HFFc6 (cell line): ENCODE measurements around the gene ZNF618. TPM values are rescaled to one million over a fixed set of nuclear protein-coding genes. Genes with fewer than 3 reads are reported as not detected.

Source experiments
- DNase-seq: peaks from one replicate; pipeline ENCODE4 v3.0.0-alpha.2; 2018
- H3K27ac Mint-ChIP-seq: 2 replicates; pipeline ENCODE4 v1.8.0; 2020; ENCODE audit warnings: mild to moderate bottlenecking, mixed read lengths
- H3K27me3 Mint-ChIP-seq: 2 replicates; pipeline ENCODE4 v1.8.0; 2021; ENCODE audit warnings: mild to moderate bottlenecking, moderate library complexity, mixed read lengths; ENCODE audit not compliant: insufficient read depth
- H3K36me3 Mint-ChIP-seq: 2 replicates; pipeline ENCODE4 v1.8.0; 2021; ENCODE audit warnings: low read depth, mixed read lengths
- H3K4me1 Mint-ChIP-seq: 2 replicates; pipeline ENCODE4 v1.8.0; 2020; ENCODE audit warnings: low read depth, mixed read lengths
- H3K4me3 Mint-ChIP-seq: 2 replicates; pipeline ENCODE4 v1.8.0; 2020; ENCODE audit warnings: mild to moderate bottlenecking, moderate library complexity, mixed read lengths
- H3K9me3 Mint-ChIP-seq: 2 replicates; pipeline ENCODE4 v1.8.0; 2020; ENCODE audit warnings: mild to moderate bottlenecking, mixed read lengths
- total RNA-seq, 6 experiments: library from RNA; stranded (reverse); fragmentation: NEBNext Ultra II Directional; extraction: Animal tissue kit (Norgen Biotek cat#: 25700); gene quantifications; 2 replicates in 1 of 6; 3 replicates in 5 of 6; pipeline ENCODE4 v1.2.3, GENCODE V29; 2021
- TF ChIP-seq, protein P1 (sequence below): fragments of 200-600 bp; sonication (generic); IDR thresholded peaks from 2 replicates; pipeline ENCODE4 v1.5.0; 2021; ENCODE audit warnings: antibody characterized with exemption, mild to moderate bottlenecking

The ZNF618 gene
- total RNA-seq, 6 experiments from 2014 or later: 9.4 to 13.6 (median 11.5) TPM

DNA sequence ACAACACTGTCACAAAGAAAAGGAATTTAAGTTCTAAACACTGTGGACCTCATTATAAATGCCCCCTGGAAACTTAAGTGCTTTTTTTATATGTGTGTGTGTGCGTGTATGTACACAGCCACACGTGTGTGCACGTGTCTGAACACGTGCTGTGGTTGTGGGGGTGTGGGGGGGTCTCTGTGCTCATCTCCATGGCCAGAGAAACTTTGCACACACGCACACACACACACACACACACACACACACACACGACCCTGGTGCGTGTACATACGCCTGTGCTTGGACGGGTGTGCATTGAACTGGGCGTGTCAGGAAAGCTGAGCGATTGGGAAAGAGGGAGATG lies 174.1 kb downstream of the ZNF618 start:
- Mint-ChIP-seq H3K27ac (no peak overlapping the region), H3K36me3 (peaks cover 18% of the 10 kb centered on the region), H3K4me3 (no peak overlapping the region), H3K9me3 (no peaks in the 10 kb centered on the region), H3K4me1 (peaks cover 15% of the 10 kb centered on the region), H3K27me3 (no peaks in the 10 kb centered on the region; the same call in 1 of the 2 replicates)
- DNase-seq: no peak
- TF ChIP-seq, protein P1, sequence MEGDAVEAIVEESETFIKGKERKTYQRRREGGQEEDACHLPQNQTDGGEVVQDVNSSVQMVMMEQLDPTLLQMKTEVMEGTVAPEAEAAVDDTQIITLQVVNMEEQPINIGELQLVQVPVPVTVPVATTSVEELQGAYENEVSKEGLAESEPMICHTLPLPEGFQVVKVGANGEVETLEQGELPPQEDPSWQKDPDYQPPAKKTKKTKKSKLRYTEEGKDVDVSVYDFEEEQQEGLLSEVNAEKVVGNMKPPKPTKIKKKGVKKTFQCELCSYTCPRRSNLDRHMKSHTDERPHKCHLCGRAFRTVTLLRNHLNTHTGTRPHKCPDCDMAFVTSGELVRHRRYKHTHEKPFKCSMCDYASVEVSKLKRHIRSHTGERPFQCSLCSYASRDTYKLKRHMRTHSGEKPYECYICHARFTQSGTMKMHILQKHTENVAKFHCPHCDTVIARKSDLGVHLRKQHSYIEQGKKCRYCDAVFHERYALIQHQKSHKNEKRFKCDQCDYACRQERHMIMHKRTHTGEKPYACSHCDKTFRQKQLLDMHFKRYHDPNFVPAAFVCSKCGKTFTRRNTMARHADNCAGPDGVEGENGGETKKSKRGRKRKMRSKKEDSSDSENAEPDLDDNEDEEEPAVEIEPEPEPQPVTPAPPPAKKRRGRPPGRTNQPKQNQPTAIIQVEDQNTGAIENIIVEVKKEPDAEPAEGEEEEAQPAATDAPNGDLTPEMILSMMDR: no peak

DNA sequence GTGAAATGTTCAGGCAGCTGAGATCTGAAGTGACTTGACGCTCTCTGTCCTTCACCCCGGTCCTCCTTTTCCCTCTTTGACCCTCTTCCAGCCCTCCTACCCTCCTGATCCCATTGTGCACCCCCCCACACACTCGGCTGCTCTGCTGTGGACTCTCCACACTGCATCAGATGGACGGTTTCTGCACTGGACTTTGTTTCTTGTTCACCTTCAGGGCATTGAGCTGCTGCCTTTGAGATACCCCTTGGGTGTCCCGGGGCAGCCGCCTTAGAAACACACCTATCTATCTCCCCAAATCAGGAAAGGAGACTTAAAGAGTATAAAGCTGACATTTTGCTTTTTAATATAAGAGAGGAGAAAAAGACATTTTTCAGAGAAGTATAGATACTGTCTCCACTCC lies 174.5 kb downstream of the ZNF618 start:
- Mint-ChIP-seq H3K4me1 (peaks cover 15% of the 10 kb centered on the region), H3K36me3 (peaks cover 18% of the 10 kb centered on the region), H3K27me3 (no peaks in the 10 kb centered on the region; the same call in 1 of the 2 replicates), H3K9me3 (no peaks in the 10 kb centered on the region), H3K4me3 (no peak overlapping the region), H3K27ac (no peak overlapping the region)
- DNase-seq: no peak
- TF ChIP-seq, protein P1: no peak

GRCh38 chr9:114051281-114051680 lies 175.2 kb downstream of the ZNF618 start:
- Mint-ChIP-seq H3K27ac (no peak overlapping the region), H3K36me3 (peaks cover 14% of the 10 kb centered on the region; the same call in 1 of the 2 replicates), H3K4me3 (no peak overlapping the region), H3K4me1 (peaks cover 15% of the 10 kb centered on the region), H3K9me3 (no peaks in the 10 kb centered on the region), H3K27me3 (no peaks in the 10 kb centered on the region; the same call in 1 of the 2 replicates)
- DNase-seq: no peak
- TF ChIP-seq, protein P1: no peak

GRCh38 chr9:114051706-114052105 lies 175.6 kb downstream of the ZNF618 start:
- H3K4me1 Mint-ChIP-seq: peaks cover 11% of the 10 kb centered on the region
- peaks cover 14% of the 10 kb centered on the region; the same call in 1 of the 2 replicates for H3K36me3 Mint-ChIP-seq
- TF ChIP-seq, protein P1: no peak
- no peak for DNase-seq
- no peaks in the 10 kb centered on the region; the same call in 1 of the 2 replicates for H3K27me3 Mint-ChIP-seq
- H3K27ac Mint-ChIP-seq: no peak overlapping the region
- H3K4me3 Mint-ChIP-seq: no peak overlapping the region
- no peaks in the 10 kb centered on the region for H3K9me3 Mint-ChIP-seq

- H3K36me3 Mint-ChIP-seq: peaks cover 11% of the 10 kb centered on the region; the same call in 1 of the 2 replicates
- no peak overlapping the region for H3K27ac Mint-ChIP-seq
- no peaks in the 10 kb centered on the region for H3K9me3 Mint-ChIP-seq
- TF ChIP-seq, protein P1: no peak
- H3K4me3 Mint-ChIP-seq: no peak overlapping the region
- no peaks in the 10 kb centered on the region; the same call in 1 of the 2 replicates for H3K27me3 Mint-ChIP-seq
- H3K4me1 Mint-ChIP-seq: no peaks in the 10 kb centered on the region
- no peak for DNase-seq
These were observed 177.3 kb downstream of the ZNF618 start for GRCh38 chr9:114053246-114054005.
